ENCODE measurements around the gene THAP4. TPM values are rescaled to one million over a fixed set of nuclear protein-coding genes. Genes with fewer than 3 reads are reported as not detected.

Gene THAP4
- total RNA-seq, 1 experiment from 2014 or later = 88.6 TPM

DNA sequence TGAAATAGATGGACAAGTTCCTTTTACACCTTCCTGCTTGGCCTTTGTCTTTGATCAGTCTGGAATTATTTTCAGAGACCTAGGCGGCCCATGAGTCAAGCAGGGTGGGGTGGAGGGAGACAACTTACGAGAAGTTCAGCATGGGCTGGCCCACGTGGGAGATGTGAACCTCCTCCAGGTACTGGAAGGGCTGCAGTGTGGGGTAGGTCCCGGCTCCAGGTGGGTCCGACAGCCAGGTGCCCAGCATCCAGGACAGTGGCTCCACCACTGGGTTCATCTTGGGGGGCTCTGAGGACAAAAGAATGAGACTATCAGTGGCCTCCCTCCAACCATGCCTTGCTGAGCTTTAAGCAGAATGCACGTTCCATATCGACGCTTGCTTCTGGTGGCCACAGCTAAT is 30.8 kb downstream of the THAP4 start:
- no peak overlapping the region for H3K4me3 Mint-ChIP-seq
- no peaks in the 10 kb centered on the region for H3K9me3 Mint-ChIP-seq
- ChIA-PET CTCF (interaction anchor here (1.5 kb wide), 1 partner anchor 13 kb away, joined by 3 read pairs; no protein-coding TSS in a partner anchor), POLR2A (no interaction called here)
- ATAC-seq (no peak), DNase-seq (ENCODE audit: low spot score) (no peak)
- H3K36me3 Mint-ChIP-seq = peaks cover 20% of the 10 kb centered on the region
- TF ChIP-seq MXD4 (CRISPR knock-in tag; IDR thresholded peaks at IDR 0.05; ENCODE audit: borderline replicate concordance) = no peak
- TF ChIP-seq KAT7 (CRISPR knock-in tag; IDR thresholded peaks at IDR 0.05; ENCODE audit: borderline replicate concordance) = no peak
- no peak for TF ChIP-seq ZNF423 (CRISPR knock-in tag; IDR thresholded peaks at IDR 0.05)
- no peak for TF ChIP-seq ZNF317 (CRISPR knock-in tag; IDR thresholded peaks at IDR 0.05; ENCODE audit: borderline replicate concordance, low read depth)
- TF ChIP-seq ZNF263 (CRISPR knock-in tag; IDR thresholded peaks at IDR 0.05; ENCODE audit: low read depth) = no peak
- TF ChIP-seq FOXP1 (CRISPR knock-in tag; IDR thresholded peaks at IDR 0.05; ENCODE audit: borderline replicate concordance) = no peak
- no peak for TF ChIP-seq ZNF232 (CRISPR knock-in tag; IDR thresholded peaks at IDR 0.05)
- TF ChIP-seq ZNF138 (CRISPR knock-in tag; conservative IDR thresholded peaks at IDR 0.05) = no peak
- no peak for TF ChIP-seq TCF7 (CRISPR knock-in tag; IDR thresholded peaks at IDR 0.05; ENCODE audit: low read depth)
- TF ChIP-seq, protein P1, sequence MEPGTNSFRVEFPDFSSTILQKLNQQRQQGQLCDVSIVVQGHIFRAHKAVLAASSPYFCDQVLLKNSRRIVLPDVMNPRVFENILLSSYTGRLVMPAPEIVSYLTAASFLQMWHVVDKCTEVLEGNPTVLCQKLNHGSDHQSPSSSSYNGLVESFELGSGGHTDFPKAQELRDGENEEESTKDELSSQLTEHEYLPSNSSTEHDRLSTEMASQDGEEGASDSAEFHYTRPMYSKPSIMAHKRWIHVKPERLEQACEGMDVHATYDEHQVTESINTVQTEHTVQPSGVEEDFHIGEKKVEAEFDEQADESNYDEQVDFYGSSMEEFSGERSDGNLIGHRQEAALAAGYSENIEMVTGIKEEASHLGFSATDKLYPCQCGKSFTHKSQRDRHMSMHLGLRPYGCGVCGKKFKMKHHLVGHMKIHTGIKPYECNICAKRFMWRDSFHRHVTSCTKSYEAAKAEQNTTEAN (CRISPR knock-in tag; IDR thresholded peaks at IDR 0.05) = no peak
- TF ChIP-seq, protein P2, sequence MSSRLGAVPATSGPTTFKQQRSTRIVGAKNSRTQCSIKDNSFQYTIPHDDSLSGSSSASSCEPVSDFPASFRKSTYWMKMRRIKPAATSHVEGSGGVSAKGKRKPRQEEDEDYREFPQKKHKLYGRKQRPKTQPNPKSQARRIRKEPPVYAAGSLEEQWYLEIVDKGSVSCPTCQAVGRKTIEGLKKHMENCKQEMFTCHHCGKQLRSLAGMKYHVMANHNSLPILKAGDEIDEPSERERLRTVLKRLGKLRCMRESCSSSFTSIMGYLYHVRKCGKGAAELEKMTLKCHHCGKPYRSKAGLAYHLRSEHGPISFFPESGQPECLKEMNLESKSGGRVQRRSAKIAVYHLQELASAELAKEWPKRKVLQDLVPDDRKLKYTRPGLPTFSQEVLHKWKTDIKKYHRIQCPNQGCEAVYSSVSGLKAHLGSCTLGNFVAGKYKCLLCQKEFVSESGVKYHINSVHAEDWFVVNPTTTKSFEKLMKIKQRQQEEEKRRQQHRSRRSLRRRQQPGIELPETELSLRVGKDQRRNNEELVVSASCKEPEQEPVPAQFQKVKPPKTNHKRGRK (CRISPR knock-in tag; IDR thresholded peaks at IDR 0.05; ENCODE audit: borderline replicate concordance) = no peak
- TF ChIP-seq, protein P3, sequence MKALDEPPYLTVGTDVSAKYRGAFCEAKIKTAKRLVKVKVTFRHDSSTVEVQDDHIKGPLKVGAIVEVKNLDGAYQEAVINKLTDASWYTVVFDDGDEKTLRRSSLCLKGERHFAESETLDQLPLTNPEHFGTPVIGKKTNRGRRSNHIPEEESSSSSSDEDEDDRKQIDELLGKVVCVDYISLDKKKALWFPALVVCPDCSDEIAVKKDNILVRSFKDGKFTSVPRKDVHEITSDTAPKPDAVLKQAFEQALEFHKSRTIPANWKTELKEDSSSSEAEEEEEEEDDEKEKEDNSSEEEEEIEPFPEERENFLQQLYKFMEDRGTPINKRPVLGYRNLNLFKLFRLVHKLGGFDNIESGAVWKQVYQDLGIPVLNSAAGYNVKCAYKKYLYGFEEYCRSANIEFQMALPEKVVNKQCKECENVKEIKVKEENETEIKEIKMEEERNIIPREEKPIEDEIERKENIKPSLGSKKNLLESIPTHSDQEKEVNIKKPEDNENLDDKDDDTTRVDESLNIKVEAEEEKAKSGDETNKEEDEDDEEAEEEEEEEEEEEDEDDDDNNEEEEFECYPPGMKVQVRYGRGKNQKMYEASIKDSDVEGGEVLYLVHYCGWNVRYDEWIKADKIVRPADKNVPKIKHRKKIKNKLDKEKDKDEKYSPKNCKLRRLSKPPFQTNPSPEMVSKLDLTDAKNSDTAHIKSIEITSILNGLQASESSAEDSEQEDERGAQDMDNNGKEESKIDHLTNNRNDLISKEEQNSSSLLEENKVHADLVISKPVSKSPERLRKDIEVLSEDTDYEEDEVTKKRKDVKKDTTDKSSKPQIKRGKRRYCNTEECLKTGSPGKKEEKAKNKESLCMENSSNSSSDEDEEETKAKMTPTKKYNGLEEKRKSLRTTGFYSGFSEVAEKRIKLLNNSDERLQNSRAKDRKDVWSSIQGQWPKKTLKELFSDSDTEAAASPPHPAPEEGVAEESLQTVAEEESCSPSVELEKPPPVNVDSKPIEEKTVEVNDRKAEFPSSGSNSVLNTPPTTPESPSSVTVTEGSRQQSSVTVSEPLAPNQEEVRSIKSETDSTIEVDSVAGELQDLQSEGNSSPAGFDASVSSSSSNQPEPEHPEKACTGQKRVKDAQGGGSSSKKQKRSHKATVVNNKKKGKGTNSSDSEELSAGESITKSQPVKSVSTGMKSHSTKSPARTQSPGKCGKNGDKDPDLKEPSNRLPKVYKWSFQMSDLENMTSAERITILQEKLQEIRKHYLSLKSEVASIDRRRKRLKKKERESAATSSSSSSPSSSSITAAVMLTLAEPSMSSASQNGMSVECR (CRISPR knock-in tag; IDR thresholded peaks at IDR 0.05; ENCODE audit: borderline replicate concordance) = no peak
- TF ChIP-seq CBFB (CRISPR knock-in tag; IDR thresholded peaks at IDR 0.05; ENCODE audit: low read depth) = no peak
- no peak for TF ChIP-seq ZNF219 (CRISPR knock-in tag; IDR thresholded peaks at IDR 0.05; ENCODE audit: borderline replicate concordance)
- no peaks in the 10 kb centered on the region for H3K27me3 Mint-ChIP-seq (ENCODE audit: low read depth)
- peaks cover 9% of the 10 kb centered on the region for H3K4me1 Mint-ChIP-seq
- H3K27ac Mint-ChIP-seq = no peak overlapping the region

DNA sequence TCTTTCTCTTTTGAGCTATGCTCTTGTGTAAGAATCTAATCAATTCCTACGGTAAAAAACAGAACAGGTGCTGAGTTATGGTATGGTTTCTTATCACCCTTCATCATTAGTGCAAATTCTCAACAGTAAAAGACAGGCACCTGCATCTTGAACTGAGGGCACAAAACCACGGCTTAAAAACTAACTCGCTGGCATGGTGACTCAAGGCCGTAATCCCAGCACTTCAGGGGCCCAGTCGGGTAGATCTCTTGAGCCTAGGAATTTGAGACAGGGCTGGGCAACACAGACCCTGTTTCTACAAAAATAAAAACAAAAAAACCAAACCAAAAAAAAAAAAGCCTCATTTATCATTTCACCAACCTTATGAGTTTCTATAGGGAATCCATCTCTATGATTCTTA is 33.3 kb downstream of the THAP4 start:
- POLR2A ChIA-PET = no interaction called here
- Mint-ChIP-seq H3K36me3 (peaks cover 42% of the 10 kb centered on the region), H3K4me3 (no peak overlapping the region), H3K27ac (no peak overlapping the region; the same call in 1 of the 2 replicates), H3K4me1 (peaks cover under 1% of the 10 kb centered on the region; the same call in 1 of the 2 replicates), H3K9me3 (no peaks in the 10 kb centered on the region), H3K27me3 (ENCODE audit: low read depth) (no peaks in the 10 kb centered on the region)
- ATAC-seq (no peak), DNase-seq (ENCODE audit: low spot score) (no peak)
- CTCF ChIA-PET = interaction anchor here (0.7 kb wide), 1 partner anchor 479 kb away, joined by 3 read pairs; no protein-coding TSS in a partner anchor
- no peak for TF ChIP-seq NFATC4 (CRISPR knock-in tag; IDR thresholded peaks at IDR 0.05)
- TF ChIP-seq, protein P4, sequence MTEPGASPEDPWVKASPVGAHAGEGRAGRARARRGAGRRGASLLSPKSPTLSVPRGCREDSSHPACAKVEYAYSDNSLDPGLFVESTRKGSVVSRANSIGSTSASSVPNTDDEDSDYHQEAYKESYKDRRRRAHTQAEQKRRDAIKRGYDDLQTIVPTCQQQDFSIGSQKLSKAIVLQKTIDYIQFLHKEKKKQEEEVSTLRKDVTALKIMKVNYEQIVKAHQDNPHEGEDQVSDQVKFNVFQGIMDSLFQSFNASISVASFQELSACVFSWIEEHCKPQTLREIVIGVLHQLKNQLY (CRISPR knock-in tag; IDR thresholded peaks at IDR 0.05) = no peak
- TF ChIP-seq, protein P5, sequence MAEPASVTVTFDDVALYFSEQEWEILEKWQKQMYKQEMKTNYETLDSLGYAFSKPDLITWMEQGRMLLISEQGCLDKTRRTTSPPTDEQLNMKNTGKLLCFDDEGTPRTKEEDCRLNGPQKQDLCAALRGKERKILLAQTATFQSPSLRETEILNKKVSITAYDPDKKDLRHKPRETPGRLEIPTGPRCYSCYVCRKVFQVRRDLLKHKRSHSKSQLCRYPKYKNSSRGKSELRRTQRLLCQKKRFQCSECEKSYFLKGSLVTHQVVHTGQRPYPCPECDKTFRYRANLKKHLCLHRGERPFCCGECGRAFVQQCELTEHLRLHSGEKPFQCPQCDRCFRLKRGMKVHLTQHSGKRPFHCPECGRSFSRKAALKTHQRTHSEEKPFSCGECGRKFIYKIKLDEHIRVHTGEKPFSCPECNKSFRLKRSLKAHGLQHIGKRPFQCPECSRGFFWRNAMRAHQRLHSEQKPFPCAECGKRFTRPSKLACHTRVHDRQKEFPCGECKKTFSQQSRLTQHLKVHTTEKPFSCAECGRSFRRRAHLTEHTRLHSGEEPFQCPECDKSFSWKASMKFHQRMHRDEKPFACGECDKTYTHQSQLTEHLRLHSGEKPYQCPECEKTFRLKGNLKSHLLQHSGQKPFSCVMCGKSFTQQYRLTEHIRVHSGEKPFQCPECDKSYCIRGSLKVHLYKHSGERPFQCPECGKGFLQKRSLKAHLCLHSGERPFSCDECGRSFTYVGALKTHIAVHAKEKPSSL (CRISPR knock-in tag; conservative IDR thresholded peaks at IDR 0.05) = no peak
- TF ChIP-seq, protein P6, sequence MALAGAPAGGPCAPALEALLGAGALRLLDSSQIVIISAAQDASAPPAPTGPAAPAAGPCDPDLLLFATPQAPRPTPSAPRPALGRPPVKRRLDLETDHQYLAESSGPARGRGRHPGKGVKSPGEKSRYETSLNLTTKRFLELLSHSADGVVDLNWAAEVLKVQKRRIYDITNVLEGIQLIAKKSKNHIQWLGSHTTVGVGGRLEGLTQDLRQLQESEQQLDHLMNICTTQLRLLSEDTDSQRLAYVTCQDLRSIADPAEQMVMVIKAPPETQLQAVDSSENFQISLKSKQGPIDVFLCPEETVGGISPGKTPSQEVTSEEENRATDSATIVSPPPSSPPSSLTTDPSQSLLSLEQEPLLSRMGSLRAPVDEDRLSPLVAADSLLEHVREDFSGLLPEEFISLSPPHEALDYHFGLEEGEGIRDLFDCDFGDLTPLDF (CRISPR knock-in tag; IDR thresholded peaks at IDR 0.05) = no peak
- no peak for TF ChIP-seq ESRRA (CRISPR knock-in tag; IDR thresholded peaks at IDR 0.05; ENCODE audit: borderline replicate concordance)
- TF ChIP-seq, protein P7, sequence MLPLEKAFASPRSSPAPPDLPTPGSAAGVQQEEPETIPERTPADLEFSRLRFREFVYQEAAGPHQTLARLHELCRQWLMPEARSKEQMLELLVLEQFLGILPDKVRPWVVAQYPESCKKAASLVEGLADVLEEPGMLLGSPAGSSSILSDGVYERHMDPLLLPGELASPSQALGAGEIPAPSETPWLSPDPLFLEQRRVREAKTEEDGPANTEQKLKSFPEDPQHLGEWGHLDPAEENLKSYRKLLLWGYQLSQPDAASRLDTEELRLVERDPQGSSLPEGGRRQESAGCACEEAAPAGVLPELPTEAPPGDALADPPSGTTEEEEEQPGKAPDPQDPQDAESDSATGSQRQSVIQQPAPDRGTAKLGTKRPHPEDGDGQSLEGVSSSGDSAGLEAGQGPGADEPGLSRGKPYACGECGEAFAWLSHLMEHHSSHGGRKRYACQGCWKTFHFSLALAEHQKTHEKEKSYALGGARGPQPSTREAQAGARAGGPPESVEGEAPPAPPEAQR (CRISPR knock-in tag; IDR thresholded peaks at IDR 0.05) = no peak

Measured in WTC11 (cell line).